ENCODE data around the gene OR2A14. TPM values are rescaled to one million over a fixed set of nuclear protein-coding genes. Genes with fewer than 3 reads are reported as not detected.
"Not testable (repeated sequence)": the region's sequence is repeated elsewhere in the genome, so short reads cannot be mapped to it uniquely, and the experiment has no call there.

Gene OR2A14
- total RNA-seq = not detected

GRCh38 chr7:144122876-144123275, at the start of gene OR2A14:
Gene OR2A14 (plus strand): TSS chr7:144123176. CDS start chr7:144129113, 5,937 bp downstream.
- DNase-seq = no peak

GRCh38 chr7:144074374-144074773, 48.6 kb upstream of the OR2A14 start:
- no peak for DNase-seq

GRCh38 chr7:144085978-144086377, 37.0 kb upstream of the OR2A14 start, which contains the start of gene OR2A12:
Gene OR2A12 (plus strand): TSS chr7:144086278. CDS start chr7:144095108, 8,830 bp downstream.
- no peak for DNase-seq

- no peak for DNase-seq
Measured at GRCh38 chr7:144086730-144087129, 36.2 kb upstream of the OR2A14 start.

GRCh38 chr7:144087230-144087629, 35.7 kb upstream of the OR2A14 start:
- DNase-seq = no peak

- no peak for DNase-seq
Measured at GRCh38 chr7:144090667-144091066, 32.3 kb upstream of the OR2A14 start.

GRCh38 chr7:144098776-144099175, 24.2 kb upstream of the OR2A14 start:
- DNase-seq = no peak

GRCh38 chr7:144100607-144101006, 22.4 kb upstream of the OR2A14 start:
- no peak for DNase-seq

GRCh38 chr7:144102041-144102440, 20.9 kb upstream of the OR2A14 start:
- DNase-seq = no peak

GRCh38 chr7:144105211-144105610, 17.8 kb upstream of the OR2A14 start:
- DNase-seq = no peak

- DNase-seq = no peak
Measured at GRCh38 chr7:144109283-144109682, 13.7 kb upstream of the OR2A14 start, which contains the start of gene OR2A2. Gene OR2A2 (plus strand): TSS chr7:144109583. CDS start chr7:144109583, 0 bp downstream.

GRCh38 chr7:144110272-144110671, 12.7 kb upstream of the OR2A14 start:
- DNase-seq = no peak

- no peak for DNase-seq
Measured at GRCh38 chr7:144113651-144114050, 9.3 kb upstream of the OR2A14 start.

- no peak for DNase-seq
Measured at GRCh38 chr7:144118341-144118740, 4.6 kb upstream of the OR2A14 start.

GRCh38 chr7:144127714-144128334, 4.8 kb downstream of the OR2A14 start:
- no peak for DNase-seq

- not testable (repeated sequence) for DNase-seq
Measured at GRCh38 chr7:144129601-144130000, 6.6 kb downstream of the OR2A14 start.

- DNase-seq = no peak
Measured at GRCh38 chr7:144130730-144131129, 7.8 kb downstream of the OR2A14 start.

GRCh38 chr7:144132262-144132661, 9.3 kb downstream of the OR2A14 start:
- DNase-seq = no peak

GRCh38 chr7:144133307-144133706, 10.3 kb downstream of the OR2A14 start:
- no peak for DNase-seq

- DNase-seq = no peak
Measured at GRCh38 chr7:144134116-144134515, 11.1 kb downstream of the OR2A14 start.

GRCh38 chr7:144137501-144137900, 14.5 kb downstream of the OR2A14 start:
- no peak for DNase-seq

- DNase-seq = no peak
Measured at GRCh38 chr7:144142187-144142586, 19.2 kb downstream of the OR2A14 start.

GRCh38 chr7:144144426-144144825, 21.4 kb downstream of the OR2A14 start:
- no peak for DNase-seq

GRCh38 chr7:144148224-144148827, 25.4 kb downstream of the OR2A14 start:
- DNase-seq = no peak
